ENCODE data around the gene TRIM26.

Gene TRIM26

DNA sequence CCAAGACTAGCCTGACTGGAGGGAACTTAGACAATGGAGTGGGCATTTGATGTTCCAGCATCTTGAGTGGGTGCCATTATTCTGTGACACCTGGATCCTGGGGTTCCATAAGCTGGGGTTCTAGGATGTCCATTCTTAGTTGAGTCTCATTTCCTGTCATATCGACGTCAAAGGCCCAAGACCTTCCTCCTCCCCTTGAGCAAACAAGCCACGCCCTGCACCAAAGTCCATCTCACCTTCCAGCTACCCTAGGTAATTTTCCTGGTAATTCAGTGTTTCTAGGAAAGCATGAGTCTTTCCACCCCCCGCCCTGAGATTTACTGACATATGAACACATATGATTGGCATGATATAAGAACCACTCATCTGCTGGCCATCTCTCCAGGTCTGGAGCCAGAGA is 77.4 kb downstream of the TRIM26 start, which contains the start of gene TRIM40:
TSS of gene TRIM40 (plus strand) at position 384 of the 400 bp plus-strand sequence. CDS start 897 bp downstream, outside the sequence.
- Mint-ChIP-seq H3K27ac (no peak within 1 kb of the TSS), H3K27me3 (peaks cover 33 to 53% of the 10 kb centered on the region in 2 donors), H3K9me3 (no peaks in the 10 kb centered on the region), H3K4me3 (no peak within 1 kb of the TSS), H3K4me1 (ENCODE audit: low read depth in 2 of 2) (peaks cover 3 to 4% of the 10 kb centered on the region in 2 donors), H3K36me3 (ENCODE audit: insufficient read depth) (peaks cover 2% of the 10 kb centered on the region)
- no peak for DNase-seq
- ATAC-seq (replicated peaks): no peak

DNA sequence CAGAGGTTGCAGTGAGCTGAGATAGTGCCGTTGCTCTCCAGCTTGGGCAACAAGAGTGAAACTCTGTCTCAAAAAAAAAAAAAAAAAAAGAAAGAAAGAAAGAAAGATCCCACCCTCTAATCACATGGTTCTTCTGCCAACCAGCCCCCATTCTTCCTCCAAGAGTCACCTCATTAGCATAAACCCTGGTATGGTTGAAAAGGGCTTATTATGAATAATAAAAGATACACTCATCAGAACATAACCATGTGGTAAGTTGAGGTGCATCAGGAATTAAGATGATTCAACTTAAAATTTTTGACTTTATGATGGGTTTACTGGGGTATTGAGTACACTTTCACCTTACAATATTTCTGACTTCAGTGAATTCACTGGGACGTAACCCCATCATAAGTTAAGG is 78.1 kb downstream of the TRIM26 start:
- Mint-ChIP-seq H3K4me1 (ENCODE audit: low read depth in 2 of 2) (peaks cover 5 to 8% of the 10 kb centered on the region in 2 donors), H3K36me3 (ENCODE audit: insufficient read depth) (peaks cover 3% of the 10 kb centered on the region), H3K4me3 (no peak overlapping the region), H3K27me3 (peaks cover 31 to 53% of the 10 kb centered on the region in 2 donors), H3K27ac (no peak overlapping the region), H3K9me3 (no peaks in the 10 kb centered on the region)
- DNase-seq: no peak
- ATAC-seq (replicated peaks): no peak
